ENCODE data around the gene TMPRSS6. TPM values are rescaled to one million over a fixed set of nuclear protein-coding genes. Genes with fewer than 3 reads are reported as not detected.
A peak's percentile ranks its signal among the peaks of the same experiment; 100 is the strongest.

Gene TMPRSS6
- total and polyA plus RNA-seq, 2 donors (not counting 1 experiment from before 2014, with no cell fraction given), result not detected

DNA sequence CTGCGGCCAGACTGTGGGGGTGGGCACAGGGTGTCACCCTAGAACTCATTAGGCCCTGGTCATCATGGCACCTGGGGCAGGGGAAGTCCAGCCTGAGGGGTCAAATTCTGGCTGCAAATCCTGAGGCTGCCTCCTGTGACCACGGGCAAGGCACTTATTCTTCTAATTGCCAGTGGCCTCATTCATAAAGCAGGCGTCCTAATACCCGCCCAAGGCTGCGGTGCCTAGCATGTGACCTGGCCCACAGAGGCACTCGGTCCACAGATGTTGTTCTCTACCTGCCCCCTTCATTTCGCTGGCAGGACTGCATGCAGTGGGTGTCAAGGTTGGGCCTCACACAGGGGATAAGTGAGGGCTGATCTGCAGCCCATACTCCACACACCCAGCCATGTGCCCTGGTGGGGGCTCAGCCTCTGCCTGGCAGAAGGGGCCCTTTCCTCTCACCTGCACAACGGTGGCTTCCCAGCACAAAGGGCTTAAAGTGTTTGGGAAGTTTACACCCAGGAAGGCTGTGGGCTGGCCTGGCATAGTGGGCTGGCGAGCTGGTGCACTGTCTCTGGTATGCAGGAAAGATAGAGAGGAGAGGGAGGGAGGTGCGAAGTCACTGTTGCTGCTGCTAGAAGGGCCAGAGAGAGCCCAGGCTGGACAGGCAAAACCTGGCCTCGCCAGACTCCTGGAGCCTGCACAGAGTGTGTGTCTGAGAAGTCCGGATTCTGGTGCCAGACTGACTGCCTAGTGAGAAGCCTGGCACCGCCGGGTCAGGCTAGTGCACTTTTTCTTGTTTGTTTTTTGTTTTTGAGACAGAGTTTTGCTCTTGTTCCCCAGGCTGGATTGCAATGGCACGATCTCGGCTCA lies 86.8 kb downstream of the TMPRSS6 start:
- no peak overlapping the region for H3K4me2 ChIP-seq (ENCODE audit: extremely low read depth, insufficient read depth, low read length)
- H3K4me3 ChIP-seq (replicated peaks in 1 of 4; ENCODE audit: control extremely low read depth in 1 of 4, insufficient read depth in 1 of 4, low read depth in 3 of 4, low read length in 4 of 4), result no peak overlapping the region
- peaks cover 4% of the 10 kb centered on the region for H3K4me1 ChIP-seq (ENCODE audit: control insufficient read depth, extremely low read depth, insufficient read depth, low read length)

DNA sequence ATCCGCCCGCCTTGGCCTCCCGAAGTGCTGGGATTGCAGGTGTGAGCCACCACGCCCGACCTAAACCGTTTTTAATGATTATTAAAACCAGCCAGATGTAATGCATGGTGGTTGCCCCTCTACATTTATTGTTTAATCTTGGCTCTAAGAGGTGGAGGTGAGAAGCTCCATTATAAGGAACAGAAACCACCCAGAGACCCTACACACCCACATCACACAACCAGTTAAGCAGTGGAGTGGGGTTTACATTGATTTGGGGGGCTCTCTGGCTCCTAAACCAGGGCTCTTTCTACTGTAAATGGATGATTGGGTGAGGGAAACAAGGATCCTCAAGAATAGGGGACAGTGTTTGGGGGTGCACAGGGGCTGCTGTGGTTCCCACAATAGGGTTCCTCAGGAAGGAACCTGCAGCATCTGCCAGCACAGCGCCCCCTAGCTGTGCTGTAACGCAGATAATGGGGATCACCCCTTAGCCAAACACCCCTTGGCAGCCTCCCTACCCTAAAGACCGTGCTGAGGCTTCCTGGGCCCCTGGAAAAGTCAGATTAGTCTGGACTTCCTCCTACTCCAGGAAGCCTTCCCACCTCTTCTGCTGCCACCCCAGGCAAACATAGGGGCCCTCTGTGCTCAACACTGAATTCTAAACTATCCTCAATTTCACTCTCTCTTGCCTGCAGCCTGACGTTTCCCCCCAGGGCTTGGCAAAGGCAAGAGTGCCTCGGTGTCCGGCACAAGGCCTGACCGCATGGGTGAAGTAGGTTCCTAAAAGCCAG lies 87.6 kb downstream of the TMPRSS6 start:
- H3K79me2 ChIP-seq (ENCODE audit: control insufficient read depth, insufficient read depth, low read length), result peaks cover 5% of the 10 kb centered on the region

More for the DNA sequence above, 86.8 kb downstream of the TMPRSS6 start:
- Histone ChIP-seq H2AFZ (ENCODE audit: low read length) (no peak overlapping the region), H4K20me1 (ENCODE audit: control insufficient read depth, extremely low read depth, insufficient read depth, low read length) (no peaks in the 10 kb centered on the region), H3K9ac (ENCODE audit: insufficient read depth, low read length) (no peak overlapping the region), H3K27ac (ENCODE audit: insufficient read depth, low read length) (no peak overlapping the region), H3K27me3 (ENCODE audit: control insufficient read depth, insufficient read depth, low read length) (no peaks in the 10 kb centered on the region), H3K36me3 (ENCODE audit: control insufficient read depth, insufficient read depth, low read length) (peaks cover 2% of the 10 kb centered on the region), H3K79me2 (ENCODE audit: control insufficient read depth, insufficient read depth, low read length) (peaks cover 5% of the 10 kb centered on the region), H3K9me3 (ENCODE audit: control insufficient read depth, insufficient read depth, low read depth, low read length) (no peaks in the 10 kb centered on the region)
- no peak for DNase-seq (ENCODE audit: low read depth in 2 of 2)
- TF ChIP-seq, protein P1, sequence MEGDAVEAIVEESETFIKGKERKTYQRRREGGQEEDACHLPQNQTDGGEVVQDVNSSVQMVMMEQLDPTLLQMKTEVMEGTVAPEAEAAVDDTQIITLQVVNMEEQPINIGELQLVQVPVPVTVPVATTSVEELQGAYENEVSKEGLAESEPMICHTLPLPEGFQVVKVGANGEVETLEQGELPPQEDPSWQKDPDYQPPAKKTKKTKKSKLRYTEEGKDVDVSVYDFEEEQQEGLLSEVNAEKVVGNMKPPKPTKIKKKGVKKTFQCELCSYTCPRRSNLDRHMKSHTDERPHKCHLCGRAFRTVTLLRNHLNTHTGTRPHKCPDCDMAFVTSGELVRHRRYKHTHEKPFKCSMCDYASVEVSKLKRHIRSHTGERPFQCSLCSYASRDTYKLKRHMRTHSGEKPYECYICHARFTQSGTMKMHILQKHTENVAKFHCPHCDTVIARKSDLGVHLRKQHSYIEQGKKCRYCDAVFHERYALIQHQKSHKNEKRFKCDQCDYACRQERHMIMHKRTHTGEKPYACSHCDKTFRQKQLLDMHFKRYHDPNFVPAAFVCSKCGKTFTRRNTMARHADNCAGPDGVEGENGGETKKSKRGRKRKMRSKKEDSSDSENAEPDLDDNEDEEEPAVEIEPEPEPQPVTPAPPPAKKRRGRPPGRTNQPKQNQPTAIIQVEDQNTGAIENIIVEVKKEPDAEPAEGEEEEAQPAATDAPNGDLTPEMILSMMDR (conservative IDR thresholded peaks at IDR 0.05 in 1 of 2, IDR thresholded peaks at IDR 0.05 in 1 of 2; ENCODE audit: low read depth in 1 of 2, low read length in 2 of 2), result no peak
- TF ChIP-seq EZH2 (IDR thresholded peaks at IDR 0.05; ENCODE audit: low read length, missing control alignments), result no peak

More for the DNA sequence above, 87.6 kb downstream of the TMPRSS6 start:
- Histone ChIP-seq H3K4me1 (ENCODE audit: control insufficient read depth, extremely low read depth, insufficient read depth, low read length) (peaks cover 4% of the 10 kb centered on the region), H3K4me2 (ENCODE audit: extremely low read depth, insufficient read depth, low read length) (no peak overlapping the region), H4K20me1 (ENCODE audit: control insufficient read depth, extremely low read depth, insufficient read depth, low read length) (no peaks in the 10 kb centered on the region), H3K4me3 (replicated peaks in 1 of 4; ENCODE audit: control extremely low read depth in 1 of 4, insufficient read depth in 1 of 4, low read depth in 3 of 4, low read length in 4 of 4) (no peak overlapping the region), H3K9ac (ENCODE audit: insufficient read depth, low read length) (no peak overlapping the region), H3K9me3 (ENCODE audit: control insufficient read depth, insufficient read depth, low read depth, low read length) (no peaks in the 10 kb centered on the region), H3K27ac (ENCODE audit: insufficient read depth, low read length) (no peak overlapping the region), H3K36me3 (ENCODE audit: control insufficient read depth, insufficient read depth, low read length) (peaks cover 2% of the 10 kb centered on the region), H2AFZ (ENCODE audit: low read length) (no peak overlapping the region), H3K27me3 (ENCODE audit: control insufficient read depth, insufficient read depth, low read length) (no peaks in the 10 kb centered on the region)
- peak; percentile 25 to 43 for DNase-seq (ENCODE audit: low read depth in 2 of 2)
- TF ChIP-seq, protein P1 (conservative IDR thresholded peaks at IDR 0.05 in 1 of 2, IDR thresholded peaks at IDR 0.05 in 1 of 2; ENCODE audit: low read depth in 1 of 2, low read length in 2 of 2), result peak; percentile 62 to 75
- no peak for TF ChIP-seq EZH2 (IDR thresholded peaks at IDR 0.05; ENCODE audit: low read length, missing control alignments)
